HG03175 (cell line): ENCODE results near the gene C11orf16.
"Not testable (repeated sequence)": the region's sequence is repeated elsewhere in the genome, so short reads cannot be mapped to it uniquely, and the experiment has no call there.

Source experiments
- ATAC-seq: cut with Tn5 transposase; IDR thresholded peaks from one replicate; pipeline ENCODE4 v1.9.1; 2021; ENCODE audit warnings: mild to moderate bottlenecking, moderate library complexity; ENCODE audit not compliant: unreplicated experiment

The C11orf16 gene

DNA sequence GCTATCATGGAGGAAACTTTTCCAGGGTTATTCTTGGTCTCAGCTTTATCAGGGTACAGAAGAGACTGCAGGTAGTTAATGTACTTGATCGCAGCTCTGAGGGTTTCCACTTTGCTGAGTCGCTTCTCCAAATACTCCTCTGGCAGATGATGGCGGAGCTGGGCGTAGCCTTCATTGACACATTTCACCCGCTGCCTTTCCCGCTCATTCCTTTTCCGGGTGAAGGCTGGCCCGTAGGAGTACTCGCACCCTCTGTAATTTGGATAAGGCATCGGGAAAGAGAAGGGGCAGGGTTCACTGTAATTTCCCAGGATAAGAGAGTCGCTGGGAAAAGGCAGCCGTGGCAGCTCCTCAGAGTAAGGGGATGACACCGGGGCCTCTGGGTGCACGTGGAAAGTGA lies 4.9 kb upstream of the C11orf16 start:
- no peak for ATAC-seq

DNA sequence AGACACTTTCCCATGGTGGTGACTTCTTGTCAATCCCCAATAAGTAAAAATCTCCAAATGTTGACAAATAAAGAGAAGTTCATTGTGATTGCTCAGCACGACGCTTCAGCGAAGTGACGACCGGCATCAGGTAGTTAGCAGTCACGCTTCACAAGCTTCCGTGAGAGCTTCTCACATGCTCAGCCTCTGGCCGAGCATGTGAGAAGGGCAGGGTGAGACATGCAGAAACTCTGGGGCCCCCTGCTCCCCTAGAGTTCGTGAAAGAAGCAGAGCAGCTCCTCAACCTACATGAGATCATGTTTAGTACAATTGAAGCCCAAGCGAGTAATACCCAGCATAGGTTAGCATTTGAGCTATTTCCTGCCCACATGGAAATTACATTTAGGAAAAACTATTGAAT lies 4.4 kb upstream of the C11orf16 start:
- no peak for ATAC-seq

DNA sequence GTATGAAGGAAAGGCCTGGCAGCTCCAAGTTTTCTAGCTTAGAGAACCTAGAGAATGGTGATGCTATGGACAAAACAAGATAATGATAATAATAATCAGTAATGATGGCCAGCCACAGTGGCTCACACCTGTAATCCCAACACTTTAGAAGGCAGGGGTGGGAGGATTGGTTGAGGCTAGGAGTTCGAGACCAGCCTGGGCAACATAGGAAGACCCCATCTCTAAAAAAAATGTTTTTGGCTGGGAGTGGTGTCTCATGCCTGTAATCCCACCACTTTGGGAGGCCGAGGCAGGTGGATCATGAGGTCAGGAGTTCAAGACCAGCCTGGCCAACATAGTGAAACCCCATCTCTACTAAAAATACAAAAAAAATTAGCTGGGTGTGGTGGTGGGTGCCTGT lies 3.0 kb upstream of the C11orf16 start:
- ATAC-seq, result not testable (repeated sequence)

DNA sequence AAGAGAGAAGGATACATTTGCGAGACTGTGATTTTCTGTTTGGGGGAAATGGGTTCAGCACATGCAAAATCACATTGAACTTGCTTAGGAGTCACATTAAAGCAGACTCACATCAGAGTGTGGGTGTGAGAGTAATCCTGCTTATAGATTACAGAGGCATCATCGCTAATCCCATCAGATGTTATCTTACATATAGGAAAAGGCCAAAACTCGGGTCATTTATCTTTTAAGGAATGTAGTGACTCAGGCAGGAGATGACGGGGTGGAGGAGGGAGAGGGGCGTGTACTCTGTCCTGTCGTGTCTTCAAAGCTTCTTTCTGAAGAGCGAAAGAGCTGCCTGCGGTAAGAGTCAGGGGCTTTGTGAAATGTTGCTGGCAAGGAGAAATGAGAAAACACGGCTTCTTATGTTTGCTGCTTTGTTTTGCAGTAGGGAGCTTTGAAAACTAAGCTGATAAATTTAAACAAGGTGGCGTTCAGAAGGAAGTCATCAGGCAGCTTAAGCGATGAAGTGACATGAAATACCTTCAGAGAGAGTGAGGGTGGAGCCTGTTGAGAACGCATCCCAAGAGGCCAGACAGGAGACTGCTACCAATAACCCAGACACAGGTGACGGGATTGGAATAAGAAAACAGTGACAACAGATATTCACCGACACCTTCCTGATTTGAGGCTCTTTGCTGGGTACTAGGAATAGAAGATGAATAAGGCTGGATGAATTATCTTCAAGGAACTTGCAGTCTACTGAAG lies 2.2 kb upstream of the C11orf16 start:
- no peak for ATAC-seq

DNA sequence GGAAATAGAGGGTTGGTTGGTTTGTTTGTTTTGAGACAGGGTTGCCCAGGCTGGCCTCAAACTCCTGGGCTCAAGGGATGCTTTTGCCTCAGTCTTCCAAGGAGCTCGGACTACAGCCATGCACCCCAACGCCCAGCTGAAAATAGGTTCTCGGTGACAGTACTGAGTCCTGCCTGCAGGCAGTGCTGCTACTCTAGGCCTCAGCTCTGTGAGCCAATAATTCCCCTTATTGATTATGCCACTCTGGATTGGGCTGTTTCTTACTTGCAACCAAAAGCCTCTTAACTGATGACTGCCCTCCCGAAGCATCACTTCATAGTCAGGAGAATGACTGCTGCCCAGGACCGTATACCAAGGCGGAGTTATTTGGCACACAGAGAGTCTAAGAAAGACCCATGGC lies 1.2 kb upstream of the C11orf16 start:
- no peak for ATAC-seq

DNA sequence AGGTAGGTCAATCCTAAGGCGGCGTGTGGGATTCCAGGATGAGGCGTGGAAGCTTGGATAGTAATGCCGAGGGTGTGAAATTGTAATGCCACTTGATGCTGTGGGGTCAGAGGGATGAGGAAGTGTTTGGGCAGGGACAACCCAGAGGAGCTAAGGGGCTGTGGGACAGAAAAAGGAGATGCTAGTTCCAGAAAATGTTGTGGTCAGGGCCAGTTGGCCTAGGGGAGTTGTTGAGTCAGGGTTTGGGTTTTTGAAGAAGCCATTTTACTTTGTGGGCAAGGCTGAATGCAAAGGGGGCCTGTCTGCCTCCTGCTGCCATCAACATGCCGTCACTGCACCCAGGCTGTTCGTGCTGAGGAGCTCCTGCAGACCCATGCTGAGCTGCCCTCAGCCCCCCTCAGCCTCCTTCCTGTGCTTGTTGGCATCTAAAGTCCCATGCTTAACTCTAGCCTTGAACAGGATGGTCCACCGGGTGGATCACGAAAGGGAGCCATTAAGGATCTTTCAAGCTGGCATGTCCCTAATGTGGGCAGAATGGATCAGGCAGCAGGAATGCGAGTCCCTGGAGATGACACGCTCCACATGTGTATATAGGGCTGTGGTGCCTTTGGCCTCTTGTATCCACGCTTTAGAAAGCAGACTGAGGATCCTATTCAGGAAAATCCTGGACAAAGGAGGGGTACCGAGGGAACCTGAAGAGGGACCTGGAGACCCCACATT lies 2.1 kb downstream of the C11orf16 start:
- no peak for ATAC-seq

DNA sequence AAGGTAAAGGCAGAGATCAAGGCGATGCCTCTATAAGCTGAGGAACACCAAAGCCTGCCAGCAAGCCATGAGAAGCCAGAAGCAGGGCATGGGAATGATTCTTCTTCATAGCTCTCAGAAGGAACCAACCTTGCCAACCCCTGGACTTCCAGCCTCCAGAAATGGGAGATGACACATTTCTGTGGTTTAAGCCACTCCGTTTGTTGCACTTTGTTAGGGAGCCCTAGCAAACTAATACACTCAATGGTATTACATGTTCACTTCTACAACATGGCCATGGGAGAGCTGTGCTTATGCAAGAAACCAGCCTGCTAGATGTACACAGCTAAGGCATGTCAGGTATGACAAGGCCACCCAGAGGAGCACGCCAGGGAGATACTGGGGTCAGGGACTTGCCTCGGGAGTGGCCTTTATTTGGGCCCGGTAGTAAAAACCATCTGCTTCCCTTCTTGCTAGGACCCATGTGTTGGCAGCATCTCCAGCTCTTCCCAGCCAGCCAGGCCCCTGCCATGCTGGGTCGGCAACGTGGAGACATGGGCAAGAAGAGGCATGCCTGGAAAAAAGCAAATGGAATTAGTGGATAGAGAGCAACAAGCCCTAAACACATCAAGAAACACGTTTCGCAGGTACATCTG lies 3.6 kb downstream of the C11orf16 start:
- ATAC-seq, result no peak

DNA sequence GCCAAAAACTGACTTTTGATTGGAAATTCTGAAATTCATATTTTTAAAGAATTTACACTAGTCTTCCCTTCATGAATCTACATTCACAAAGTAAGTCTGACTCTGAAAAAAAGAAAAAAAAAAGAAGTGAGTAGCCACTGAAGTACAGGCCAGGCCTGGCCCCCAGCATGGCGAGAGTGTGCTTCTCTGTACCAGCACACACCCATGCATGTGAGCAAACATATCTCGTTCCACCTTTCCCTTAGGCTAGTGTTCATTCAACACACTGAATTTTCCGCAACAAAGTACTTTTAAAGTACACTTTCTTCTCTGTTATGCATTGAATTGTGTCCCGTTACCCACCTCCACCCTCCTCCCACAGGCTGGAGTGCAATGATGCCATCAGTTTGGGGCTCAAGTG lies 4.5 kb downstream of the C11orf16 start:
- ATAC-seq, result no peak

DNA sequence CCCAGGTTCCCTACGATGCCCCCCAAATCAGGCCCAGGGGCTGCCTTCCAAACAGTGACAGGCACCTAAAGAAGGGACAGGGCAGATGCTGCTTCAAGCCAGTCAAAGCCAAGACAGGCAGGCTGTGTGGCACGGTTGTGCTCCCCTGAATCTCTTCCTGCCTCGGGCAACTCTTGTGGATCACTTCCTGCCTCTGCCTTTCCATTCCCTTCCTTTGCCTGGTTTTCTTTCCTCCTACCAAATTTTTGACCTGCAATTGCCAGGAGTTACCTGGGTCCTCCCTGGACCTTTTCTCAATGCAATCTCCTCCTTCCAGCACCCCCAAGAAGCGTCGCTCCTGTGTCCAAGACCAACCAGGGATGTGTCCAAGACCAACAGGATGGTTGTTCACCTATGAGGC lies 5.5 kb downstream of the C11orf16 start:
- ATAC-seq, result no peak

DNA sequence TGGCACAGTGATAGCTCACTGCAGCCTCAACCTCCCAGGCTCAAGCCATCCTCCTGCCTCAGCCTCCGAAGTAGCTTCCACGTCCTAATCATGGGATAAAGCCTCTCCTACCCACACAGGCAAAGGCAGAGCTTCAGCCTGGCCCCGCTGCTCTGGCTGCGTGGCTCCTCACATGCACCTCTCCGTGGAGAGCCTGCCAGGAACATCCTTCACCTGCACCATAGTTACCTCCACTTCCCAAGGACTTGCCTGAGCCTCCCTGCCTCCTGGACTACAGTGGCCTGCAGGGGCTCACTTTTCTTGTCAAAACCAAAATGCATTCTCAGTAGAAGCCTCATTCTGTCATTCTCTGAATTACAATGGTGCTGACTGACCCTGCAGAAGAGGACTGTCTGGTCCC lies 6.5 kb downstream of the C11orf16 start:
- no peak for ATAC-seq

DNA sequence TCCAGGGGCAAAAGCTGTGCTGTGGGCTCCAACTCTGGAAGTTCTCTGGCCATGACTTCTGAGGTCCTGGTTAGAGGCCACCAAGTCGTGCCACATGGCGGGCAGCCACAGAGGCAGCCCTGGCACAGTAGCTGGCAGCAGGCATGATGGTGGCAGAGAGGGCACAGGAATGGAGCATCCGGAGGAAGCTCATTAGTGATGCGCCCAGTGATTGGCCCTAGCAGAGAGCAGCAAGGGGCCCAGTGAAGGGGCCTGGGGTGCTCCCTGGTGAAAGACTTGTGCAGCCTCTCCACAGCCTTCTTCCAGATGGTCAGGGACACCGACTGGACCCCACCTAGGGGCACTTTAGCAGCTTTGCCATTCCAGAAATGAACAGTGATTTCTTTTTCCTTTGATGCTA lies 7.0 kb downstream of the C11orf16 start:
- ATAC-seq, result no peak

DNA sequence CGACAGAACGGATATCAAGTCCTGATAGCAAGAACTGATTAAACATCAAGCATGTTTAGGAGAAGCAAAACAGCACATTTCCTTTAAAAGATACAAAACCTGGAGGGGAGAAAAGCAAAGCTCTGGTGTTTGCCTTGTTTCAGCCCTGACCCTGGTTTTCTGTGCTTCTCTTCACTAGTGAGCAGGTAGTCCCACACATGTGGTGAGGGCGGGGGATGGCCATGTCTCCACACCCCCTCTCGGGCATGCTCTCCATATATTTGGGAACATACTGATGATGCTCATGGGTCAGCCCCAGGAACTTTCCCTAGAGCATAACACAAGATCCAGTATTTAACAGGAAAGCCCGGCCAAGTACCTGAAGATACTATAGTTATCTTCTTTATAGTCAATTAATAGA lies 10.1 kb downstream of the C11orf16 start:
- ATAC-seq, result no peak

DNA sequence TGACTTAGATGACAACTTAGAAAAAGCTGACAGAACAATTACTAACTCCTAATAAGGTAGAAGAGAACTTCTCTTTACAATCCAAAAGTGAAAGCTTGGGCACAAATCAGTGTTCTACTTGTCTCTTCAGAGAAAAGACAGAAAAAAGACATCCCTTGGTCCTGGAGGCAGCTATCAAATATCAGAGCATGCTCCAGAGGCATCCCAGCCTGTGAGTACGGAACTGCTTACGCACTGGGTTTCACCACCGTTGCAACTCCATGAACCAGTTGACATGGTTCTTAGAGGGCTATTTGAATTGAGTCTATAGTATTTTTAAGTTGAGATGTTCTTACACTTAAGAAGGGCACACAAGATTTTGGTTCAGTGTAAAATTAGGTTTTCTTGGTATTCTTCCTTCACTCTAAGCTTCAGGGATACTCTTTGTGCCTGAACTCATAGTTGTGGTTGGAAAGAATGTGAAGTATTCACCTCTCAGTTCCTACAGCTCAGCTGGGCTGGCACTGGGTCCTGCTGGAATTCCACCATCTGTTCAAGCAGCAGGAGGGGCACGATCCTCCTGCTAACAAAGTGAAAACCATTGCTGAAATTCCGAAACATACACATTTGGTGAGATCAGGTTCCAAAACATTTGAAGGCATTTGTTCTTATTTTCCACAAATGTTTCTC lies 15.5 kb downstream of the C11orf16 start:
- ATAC-seq, result no peak

DNA sequence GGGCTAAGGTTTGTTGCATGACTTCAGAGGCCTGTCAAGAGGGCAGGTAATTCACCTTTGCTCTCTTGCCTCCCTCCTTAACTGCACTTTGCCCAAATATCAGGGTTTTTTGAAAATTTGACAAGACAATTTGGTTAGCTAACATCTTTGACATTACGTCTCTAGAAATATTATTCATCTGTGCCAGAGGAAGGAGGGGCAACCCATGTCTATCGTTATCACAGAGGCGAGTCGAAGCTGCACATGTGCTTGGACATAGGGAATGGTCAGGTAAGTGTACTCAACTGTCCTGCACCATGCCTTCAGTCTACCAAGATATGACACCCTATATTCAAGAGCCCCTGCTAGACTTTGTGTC lies 18.1 kb downstream of the C11orf16 start:
- no peak for ATAC-seq

DNA sequence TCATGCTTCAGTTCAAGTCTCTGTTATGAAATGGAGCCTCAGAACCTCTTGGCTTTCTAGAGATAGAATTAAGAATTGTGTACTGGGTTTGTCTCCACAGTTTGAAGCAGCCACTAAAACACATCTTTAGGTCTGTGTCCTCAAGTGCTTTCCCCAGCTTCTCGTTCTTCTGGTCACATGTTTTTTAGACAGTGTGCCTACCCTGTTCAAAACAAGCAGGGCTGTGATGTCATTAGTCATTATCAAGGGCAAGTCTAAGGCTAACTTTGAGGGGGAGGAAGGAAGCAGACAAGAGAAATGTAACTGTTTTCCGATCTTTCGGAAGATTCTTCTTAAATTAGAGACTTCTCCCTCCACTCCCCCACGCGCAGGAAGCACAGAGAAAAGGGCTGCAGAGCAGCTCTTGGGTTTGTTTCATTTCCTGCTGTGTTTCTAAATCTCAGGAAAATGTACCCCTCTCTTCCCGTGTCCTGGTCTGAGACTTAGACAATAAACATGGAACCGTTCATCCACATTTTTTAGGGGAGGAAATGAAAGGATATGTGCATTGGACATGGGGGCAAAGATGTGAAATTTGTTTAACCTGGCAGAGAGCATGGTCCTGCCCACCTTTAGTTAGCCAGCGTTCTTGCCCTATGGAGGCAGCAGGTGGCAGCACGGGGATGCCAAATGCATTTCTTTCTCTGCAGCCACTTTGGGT lies 18.6 kb downstream of the C11orf16 start:
- ATAC-seq, result no peak

DNA sequence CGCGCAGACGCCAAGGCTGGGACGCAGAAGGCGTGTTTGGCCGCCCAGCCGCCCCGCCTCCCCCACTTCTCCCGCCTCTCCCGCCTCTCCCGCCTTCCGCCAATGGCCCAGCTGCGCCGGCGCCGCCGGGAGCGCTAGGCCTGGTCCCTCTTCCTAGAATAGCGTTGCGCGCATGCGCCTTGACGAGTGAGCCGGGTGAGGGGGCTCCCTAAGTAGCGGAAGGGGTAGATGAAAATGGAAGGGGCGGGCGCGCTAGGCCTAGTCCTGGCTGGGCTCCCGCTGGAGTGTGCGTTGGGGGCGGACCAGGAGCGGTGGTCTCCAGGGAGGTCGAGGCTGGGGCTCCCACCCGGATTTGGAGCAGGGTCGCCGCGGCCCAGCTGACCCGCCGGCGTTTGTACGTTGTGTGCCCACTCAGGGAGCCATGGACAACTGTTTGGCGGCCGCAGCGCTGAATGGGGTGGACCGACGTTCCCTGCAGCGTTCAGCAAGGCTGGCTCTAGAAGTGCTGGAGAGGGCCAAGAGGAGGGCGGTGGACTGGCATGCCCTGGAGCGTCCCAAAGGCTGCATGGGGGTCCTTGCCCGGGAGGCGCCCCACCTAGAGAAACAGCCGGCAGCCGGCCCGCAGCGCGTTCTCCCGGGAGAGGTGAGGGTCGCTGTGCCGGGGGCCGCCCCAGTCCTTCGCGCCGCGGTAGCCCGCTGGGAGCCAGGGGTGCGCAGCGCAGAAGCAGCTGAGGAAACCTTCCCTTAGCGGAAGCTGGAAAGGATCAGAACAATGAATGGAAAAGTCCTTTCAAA lies 21.5 kb downstream of the C11orf16 start, which contains the start of gene AKIP1:
Gene AKIP1 (plus strand): TSS at position 161 of the 795 bp plus-strand sequence. CDS start 261 bp downstream, at position 422.
- peak; percentile 63 for ATAC-seq

DNA sequence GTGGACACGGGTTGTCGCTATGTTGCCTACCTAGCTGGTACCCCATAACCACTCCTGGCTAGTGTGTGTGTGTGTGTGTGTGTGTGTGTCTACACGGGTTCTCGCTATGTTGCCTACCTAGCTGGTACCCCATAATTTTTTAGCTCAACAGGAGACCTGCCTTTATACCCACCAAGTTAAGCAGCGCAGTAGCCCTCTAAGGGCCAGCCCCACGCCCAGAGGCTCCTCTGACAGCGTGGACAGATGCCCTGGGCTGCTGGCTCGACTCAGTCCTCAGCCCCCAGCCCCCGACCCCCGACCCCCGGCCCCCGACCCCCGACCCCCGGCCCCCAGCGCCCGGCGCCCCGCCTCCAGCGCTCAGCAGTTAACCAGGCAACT lies 22.1 kb downstream of the C11orf16 start:
- peak; percentile 26 for ATAC-seq

DNA sequence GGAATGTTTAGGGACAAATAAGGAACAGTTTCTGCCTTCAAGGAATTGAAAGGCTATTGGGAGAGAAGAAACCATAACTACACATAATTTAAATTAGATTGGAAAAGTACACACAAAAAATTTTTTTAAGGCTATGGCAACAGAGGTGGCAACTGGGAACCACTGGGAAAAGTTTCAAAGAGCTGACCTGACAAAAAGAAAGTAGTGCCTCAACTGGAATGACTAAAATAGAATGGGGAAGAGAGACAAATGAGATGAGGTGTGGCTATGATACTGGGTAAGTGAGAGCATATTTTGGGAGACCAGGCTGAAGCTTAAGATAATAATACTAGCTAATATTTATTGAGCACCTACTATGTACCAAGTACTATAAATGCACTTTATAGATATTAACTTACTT lies 24.6 kb downstream of the C11orf16 start:
- ATAC-seq, result no peak

DNA sequence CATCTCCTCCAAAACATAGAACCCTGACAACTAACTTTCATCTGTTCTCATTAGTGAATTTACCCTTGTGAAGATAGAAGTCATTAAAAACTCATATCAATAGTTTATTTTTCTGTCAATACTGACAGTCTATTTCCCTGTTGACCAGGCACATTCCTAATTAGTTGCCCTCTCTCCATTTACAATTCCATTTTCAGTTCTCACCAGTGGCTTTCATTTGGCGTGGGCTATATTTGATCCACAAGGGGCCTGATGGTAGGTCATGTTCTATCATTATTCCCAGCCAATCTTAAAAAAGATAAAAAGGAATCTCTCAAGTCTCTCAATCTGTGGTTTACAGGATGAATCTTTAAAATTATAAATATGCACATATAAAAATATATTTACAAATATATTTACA lies 25.6 kb downstream of the C11orf16 start:
- ATAC-seq, result no peak

DNA sequence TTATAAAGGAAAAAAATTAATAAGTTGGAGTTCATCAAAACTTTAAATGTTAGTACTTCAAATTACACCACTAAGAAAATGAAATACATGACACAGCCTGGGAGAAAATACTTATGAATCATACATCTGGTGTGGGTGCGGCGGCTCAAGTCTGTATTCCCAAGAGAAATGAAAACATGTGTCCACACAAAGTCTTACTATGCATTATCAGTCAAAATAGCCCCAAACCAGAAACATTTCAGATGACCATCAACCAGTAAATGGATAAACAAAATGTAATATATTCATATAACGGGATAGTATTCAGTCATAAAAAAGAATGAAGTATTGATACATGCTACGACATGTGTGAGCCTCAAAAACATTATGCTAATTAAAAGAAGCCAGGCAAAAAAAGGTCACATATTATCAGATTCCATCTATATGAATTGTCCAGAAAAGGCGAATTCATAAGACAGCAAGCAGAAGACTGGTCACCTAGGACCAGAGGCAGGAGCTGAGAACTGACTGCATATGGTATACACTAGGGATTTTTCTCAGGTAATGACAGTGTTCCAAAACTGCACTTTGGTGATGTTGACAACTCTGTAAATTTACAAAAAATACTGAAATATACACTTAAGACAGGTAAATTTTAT lies 27.1 kb downstream of the C11orf16 start:
- no peak for ATAC-seq
